H1 (cell line): ENCODE measurements around the gene SLC48A1. TPM values are rescaled to one million over a fixed set of nuclear protein-coding genes. Genes with fewer than 3 reads are reported as not detected.

Experiments used
- CTCF ChIA-PET: fragments of 300-600 bp; sonication (Branson Sonifier 250); formaldehyde crosslinking; loops from one replicate; lab custom pipeline; 2021; ENCODE audit not compliant: partially characterized antibody; lab: Charles Lee
- POLR2A ChIA-PET: fragments of 300-600 bp; sonication (Branson Sonifier 250); formaldehyde crosslinking; loops from one replicate; lab custom pipeline; 2021; ENCODE audit warnings: inconsistent platforms; ENCODE audit not compliant: partially characterized antibody; lab: Charles Lee
- DNase-seq, 2 experiments: peaks; one replicate each; pipeline versions ENCODE4 v3.0.0 to v3.0.0-alpha.2; 2010 to 2022; ENCODE audit warnings: low spot score in 2 of 2, low read depth in 1 of 2, mixed read lengths in 1 of 2
- FAIRE-seq: peaks from 2 replicates; lab custom pipeline; 2011; peaks lifted over from hg19 to GRCh38; lab: Jason Lieb, UNC
- H2AFZ ChIP-seq: 2 replicates; pipeline ENCODE4 v1.8.1; 2012; ENCODE audit warnings: low read length, inconsistent platforms
- H2AK5ac ChIP-seq: 2 replicates; pipeline ENCODE4 v1.6.1; 2013; ENCODE audit warnings: low read depth, low read length
- H2BK120ac ChIP-seq: replicated peaks from 2 replicates; pipeline ENCODE3; 2013; ENCODE audit warnings: low read depth, low read length, inconsistent platforms
- H2BK12ac ChIP-seq: 2 replicates; pipeline ENCODE4 v1.6.1; 2013; ENCODE audit warnings: low read depth, low read length
- H2BK15ac ChIP-seq: 2 replicates; pipeline ENCODE4 v1.6.1; 2013; ENCODE audit warnings: low read length
- H2BK20ac ChIP-seq: 2 replicates; pipeline ENCODE4 v1.6.1; 2013; ENCODE audit warnings: low read length
- H2BK5ac ChIP-seq: 2 replicates; pipeline ENCODE4 v1.6.1; 2013; ENCODE audit warnings: low read depth, low read length
- H3K14ac ChIP-seq: 2 replicates; pipeline ENCODE4 v1.6.1; 2013; ENCODE audit warnings: inconsistent platforms; ENCODE audit not compliant: insufficient read length
- H3K18ac ChIP-seq: 2 replicates; pipeline ENCODE4 v1.6.1; 2013; ENCODE audit warnings: low read length; ENCODE audit errors: extremely low read depth
- H3K23ac ChIP-seq: 2 replicates; pipeline ENCODE4 v1.6.1; 2013; ENCODE audit warnings: inconsistent platforms; ENCODE audit not compliant: insufficient read length
- H3K23me2 ChIP-seq: 2 replicates; pipeline ENCODE4 v1.6.1; 2013; ENCODE audit warnings: low read depth, low read length
- H3K27ac ChIP-seq: 2 replicates; pipeline ENCODE4 v1.6.1; 2011; ENCODE audit warnings: low read depth, low read length, inconsistent platforms
- H3K27me3 ChIP-seq, 4 experiments: replicated peaks in 1 of 4; 1 replicate in 1 of 4; 2 replicates in 3 of 4; pipeline versions ENCODE4 v1.6.1 to v1.8.1; 2011 to 2013; ENCODE audit warnings: low read length in 3 of 4, mild to moderate bottlenecking in 3 of 4, inconsistent platforms in 2 of 4, mixed read lengths in 2 of 4, moderate library complexity in 1 of 4; ENCODE audit not compliant: control insufficient read depth in 3 of 4, insufficient read depth in 3 of 4; ENCODE audit errors: extremely low read depth in 1 of 4
- H3K36me3 ChIP-seq, 4 experiments: 2 replicates each; pipeline versions ENCODE4 v1.6.1 to v1.8.1; 2011 to 2013; ENCODE audit warnings: mild to moderate bottlenecking in 4 of 4, low read length in 3 of 4, moderate library complexity in 2 of 4, control low read depth in 1 of 4, inconsistent platforms in 1 of 4; ENCODE audit not compliant: insufficient read depth in 4 of 4, control insufficient read depth in 2 of 4
- H3K4ac ChIP-seq: replicated peaks from 2 replicates; pipeline ENCODE3; 2013; ENCODE audit warnings: low read length, low read depth, mixed read lengths, inconsistent platforms; ENCODE audit not compliant: insufficient read length
- H3K4me1 ChIP-seq, 4 experiments: replicated peaks in 1 of 4; 1 replicate in 1 of 4; 2 replicates in 3 of 4; pipeline versions ENCODE4 v1.6.1 to v1.8.1; 2011 to 2013; ENCODE audit warnings: low read length in 3 of 4, inconsistent platforms in 2 of 4, mixed read lengths in 1 of 4; ENCODE audit not compliant: insufficient read depth in 4 of 4, control insufficient read depth in 3 of 4
- H3K4me2 ChIP-seq, 2 experiments: 2 replicates each; pipeline versions ENCODE4 v1.6.1 to v1.8.1; 2011 to 2013; ENCODE audit warnings: low read depth in 2 of 2, low read length in 2 of 2, control low read depth in 1 of 2, inconsistent platforms in 1 of 2, mild to moderate bottlenecking in 1 of 2; ENCODE audit not compliant: insufficient read depth in 1 of 2
- H3K4me3 ChIP-seq, 4 experiments: fragments of 200-600, 300-600 bp in 1 of 4; sonication (generic), shearing (Covaris generic), sonication (Bioruptor Twin) in 1 of 4; 2 replicates each; pipeline versions ENCODE4 v1.5.1 to v1.8.1; 2011 to 2016; ENCODE audit warnings: low read length in 4 of 4, low read depth in 3 of 4, control low read depth in 2 of 4, inconsistent platforms in 2 of 4, mild to moderate bottlenecking in 2 of 4, mixed read lengths in 1 of 4, moderate library complexity in 1 of 4; ENCODE audit not compliant: insufficient read depth in 2 of 4; ENCODE audit errors: extremely low read depth in 1 of 4
- H3K56ac ChIP-seq: replicated peaks from 2 replicates; pipeline ENCODE3; 2013; ENCODE audit warnings: low read depth, mild to moderate bottlenecking, mixed read lengths, low read length, inconsistent platforms; ENCODE audit not compliant: insufficient read length
- H3K79me1 ChIP-seq: 2 replicates; pipeline ENCODE4 v1.6.1; 2013; ENCODE audit warnings: low read depth, low read length, control low read depth
- H3K79me2 ChIP-seq, 2 experiments: 2 replicates each; pipeline versions ENCODE4 v1.6.1 to v1.8.1; 2012 to 2013; ENCODE audit warnings: low read length in 2 of 2, mild to moderate bottlenecking in 2 of 2, inconsistent platforms in 1 of 2; ENCODE audit not compliant: insufficient read depth in 2 of 2, control insufficient read depth in 1 of 2
- H3K9ac ChIP-seq, 4 experiments: replicated peaks in 1 of 4; 1 replicate in 1 of 4; 2 replicates in 3 of 4; pipeline versions ENCODE4 v1.6.1 to v1.8.1; 2011 to 2013; ENCODE audit warnings: low read depth in 3 of 4, low read length in 3 of 4, control low read depth in 2 of 4, mild to moderate bottlenecking in 2 of 4, moderate library complexity in 2 of 4, inconsistent platforms in 1 of 4; ENCODE audit errors: extremely low read depth in 1 of 4
- H3K9me3 ChIP-seq, 2 experiments: 2 replicates each; pipeline versions ENCODE4 v1.6.1 to v1.8.1; 2012 to 2013; ENCODE audit warnings: mild to moderate bottlenecking in 2 of 2, moderate library complexity in 2 of 2, control low read depth in 1 of 2, inconsistent platforms in 1 of 2, low read depth in 1 of 2, low read length in 1 of 2, mixed read lengths in 1 of 2; ENCODE audit not compliant: insufficient read depth in 2 of 2
- H4K20me1 ChIP-seq, 2 experiments: replicated peaks in 1 of 2; 2 replicates each; pipeline versions ENCODE3 to v1.8.1; 2011 to 2013; ENCODE audit warnings: inconsistent platforms in 2 of 2, low read length in 2 of 2, mild to moderate bottlenecking in 1 of 2; ENCODE audit not compliant: insufficient read depth in 2 of 2, control insufficient read depth in 1 of 2
- H4K5ac ChIP-seq: 2 replicates; pipeline ENCODE4 v1.6.1; 2013; ENCODE audit warnings: low read length, low read depth, mixed read lengths, inconsistent platforms; ENCODE audit not compliant: insufficient read length
- H4K8ac ChIP-seq: 2 replicates; pipeline ENCODE4 v1.8.0; 2013; ENCODE audit warnings: mild to moderate bottlenecking, moderate library complexity, low read length, inconsistent platforms; ENCODE audit not compliant: insufficient read depth; ENCODE audit errors: extremely low read depth
- H4K91ac ChIP-seq: replicated peaks from 2 replicates; pipeline ENCODE3; 2013; ENCODE audit warnings: low read length, mixed read lengths, inconsistent platforms; ENCODE audit not compliant: insufficient read length
- BACH1 ChIP-seq: IDR thresholded peaks from 2 replicates; pipeline ENCODE4 v1.6.1; 2012; ENCODE audit warnings: low read length, improper control_type of control experiment
- CBX8 ChIP-seq: fragments of 300-800, 300-1000 bp; sonication (generic); IDR thresholded peaks from 2 replicates; pipeline ENCODE4 v1.7.1; 2016; ENCODE audit warnings: low read depth, low read length, borderline replicate concordance
- FOSL1 ChIP-seq: IDR thresholded peaks from 2 replicates; pipeline ENCODE4 v1.6.1; 2011; ENCODE audit warnings: mild to moderate bottlenecking, low read depth, low read length, moderate library complexity; ENCODE audit not compliant: insufficient read depth
- GABPA ChIP-seq: IDR thresholded peaks from 2 replicates; pipeline ENCODE4 v1.6.1; 2011; ENCODE audit warnings: mild to moderate bottlenecking, low read length, moderate library complexity, borderline replicate concordance; ENCODE audit not compliant: insufficient read depth
- HDAC6 ChIP-seq: IDR thresholded peaks from one replicate; pipeline ENCODE4 v1.7.1; 2012; ENCODE audit warnings: low read depth, mild to moderate bottlenecking, inconsistent platforms, low read length, moderate library complexity
- JUN ChIP-seq: IDR thresholded peaks from 2 replicates; pipeline ENCODE4 v1.6.1; 2011; ENCODE audit warnings: low read depth, mild to moderate bottlenecking, improper control_type of control experiment, low read length
- KDM4A ChIP-seq: IDR thresholded peaks from one replicate; pipeline ENCODE4 v1.7.1; 2012; ENCODE audit warnings: low read depth, mild to moderate bottlenecking, moderate library complexity, low read length, inconsistent platforms; ENCODE audit not compliant: severe bottlenecking
- MAFK ChIP-seq: IDR thresholded peaks from 2 replicates; pipeline ENCODE4 v1.6.1; 2012; ENCODE audit warnings: low read depth, mild to moderate bottlenecking, improper control_type of control experiment, low read length
- SIN3A ChIP-seq, 2 experiments: IDR thresholded peaks in 1 of 2; conservative IDR thresholded peaks in 1 of 2; 2 replicates each; pipeline ENCODE4 v1.6.1; 2011 to 2012; ENCODE audit warnings: low read length in 2 of 2, improper control_type of control experiment in 1 of 2, low read depth in 1 of 2, mild to moderate bottlenecking in 1 of 2
- SUZ12 ChIP-seq: fragments of 200-600 bp; sonication (generic); IDR thresholded peaks from 2 replicates; pipeline ENCODE4 v1.6.1; 2012; ENCODE audit warnings: mild to moderate bottlenecking, inconsistent platforms, low read length, moderate library complexity, mixed read lengths
- TBP ChIP-seq: IDR thresholded peaks from 2 replicates; pipeline ENCODE4 v1.6.1; 2011; ENCODE audit warnings: low read depth, low read length, improper control_type of control experiment
- WGBS, 2 experiments: shearing (Covaris generic) in 1 of 2; methylation state at CpG; one replicate each; pipeline versions ENCODE4 v1.1.6 to v1.1.7; 2013 to 2015; ENCODE audit warnings: low lambda C conversion rate in 2 of 2, mixed read lengths in 2 of 2, inconsistent platforms in 1 of 2, low coverage in 1 of 2, missing lambda C conversion rate in 1 of 2; ENCODE audit not compliant: insufficient replicate concordance in 2 of 2, insufficient coverage in 1 of 2, insufficient read length in 1 of 2; ENCODE audit errors: extremely low coverage in 1 of 2, missing lambda C conversion rate in 1 of 2; 5-methylcytosine and 5-hydroxymethylcytosine counted together
- polyA plus RNA-seq, 7 experiments: library from polyadenylated mRNA; depleted of rRNA in 3 of 7; stranded (reverse) in 5 of 7; unstranded in 2 of 7; fragments of >200 nt in 5 of 7; fragments of 200-250 nt in 2 of 7; gene quantifications; 1 replicate in 5 of 7; 2 replicates in 1 of 7; 4 replicates in 1 of 7; pipeline versions ENCODE4 v1.2.1 to v1.2.3, GENCODE V29; 2011 to 2013; ENCODE audit warnings: missing spikeins in 2 of 7, mixed read lengths in 2 of 7
- total RNA-seq: library from RNA; stranded (reverse); fragmentation: NEBNext Ultra II Directional; extraction: Animal tissue kit (Norgen Biotek cat#: 25700); gene quantifications from 2 replicates; pipeline ENCODE4 v1.2.1, GENCODE V29; 2021

SLC48A1 gene
- total and polyA plus RNA-seq, 2 of the 8 experiments (the other 6 are each of a cell fraction or from before 2014, with no cell fraction given) = 9.5 to 14.1 TPM

- 78% methylated on average over 5 of the region's 5 CpGs; no CpG with 5 or more reads in 1 of the 2 experiments for WGBS, 2 experiments
- TF ChIP-seq MAFK (0 out of 2 replicates have a peak, but pooled peaks have one; percentile 3), GABPA (no peak), TBP (no peak), KDM4A (no peak), HDAC6 (no peak), SIN3A (conservative IDR thresholded peaks at IDR 0.05 in 1 of 2, IDR thresholded peaks at IDR 0.05 in 1 of 2; ENCODE audit: low read depth in 1 of 2, low read length in 2 of 2) (no peak), CBX8 (no peak), JUN (no peak), BACH1 (peak; percentile 49), SUZ12 (no peak), FOSL1 (no peak)
These were observed 3.6 kb downstream of the SLC48A1 start for GRCh38 chr12:47776471-47777143.

More at GRCh38 chr12:47776471-47777143, 3.6 kb downstream of the SLC48A1 start:
- Histone ChIP-seq H2BK15ac (no peak overlapping the region; the same call in 1 of the 2 replicates), H2BK120ac (no peak overlapping the region), H3K4me1 (peaks cover 0 to 25% (median 16%) of the 10 kb centered on the region in 4 experiments; a peak in 6 of 7 replicates), H3K27ac (no peak overlapping the region), H4K8ac (no peak overlapping the region), H3K4me2 (no peak overlapping the region), H3K23me2 (peaks cover 4% of the 10 kb centered on the region; the same call in 1 of the 2 replicates), H4K5ac (no peak overlapping the region), H4K20me1 (peaks cover 0 to 12% of the 10 kb centered on the region in 2 experiments), H2BK20ac (no peak overlapping the region), H2BK5ac (peak overlapping the region; percentile 35; the same call in 1 of the 2 replicates), H2BK12ac (peak overlapping the region; percentile 27; the same call in 1 of the 2 replicates), H3K14ac (no peak overlapping the region), H3K9me3 (no peaks in the 10 kb centered on the region), H3K56ac (no peak overlapping the region), H3K18ac (no peak overlapping the region), H3K23ac (no peak overlapping the region), H3K27me3 (peaks cover 0 to 21% (median 11%) of the 10 kb centered on the region in 4 experiments; a peak in 4 of 7 replicates), H3K79me2 (no peaks in the 10 kb centered on the region), H3K4ac (no peak overlapping the region), H4K91ac (no peak overlapping the region), H3K36me3 (no peaks in the 10 kb centered on the region), H3K4me3 (no peak overlapping the region), H3K9ac (no peak overlapping the region), H2AFZ (no peak overlapping the region), H3K79me1 (no peaks in the 10 kb centered on the region), H2AK5ac (0 out of 2 replicates have a peak overlapping the region, but pooled peaks have one; percentile 90)
- FAIRE-seq = no peak
- ChIA-PET POLR2A (interaction anchor here (0.8 to 4.4 kb wide), 9 partner anchors 9 to 71 kb away, joined by 3 to 22 read pairs (median 4); partner anchors contain the start of gene RPAP3), CTCF (interaction anchor here (0.9 to 58.8 kb wide), 9 partner anchors 9 to 85 kb away, joined by 3 to 2442 read pairs (median 6); partner anchors contain the start of genes ENDOU, RAPGEF3 and RPAP3)
- no peak for DNase-seq
